HuH-7 (cell line): ENCODE results near the gene OR5H1.
"Not testable (repeated sequence)": the region's sequence is repeated elsewhere in the genome, so short reads cannot be mapped to it uniquely, and the experiment has no call there.

Source experiments
- DNase-seq: peaks from one replicate; pipeline ENCODE4 v3.0.0; 2011; ENCODE audit warnings: low spot score

The OR5H1 gene

GRCh38 chr3:98130421-98130820, at the start of gene OR5H1:
TSS of gene OR5H1 (plus strand) at chr3:98130721. CDS start at chr3:98132698, 1,977 bp downstream.
- no peak for DNase-seq

GRCh38 chr3:98086873-98087272, 43.6 kb upstream of the OR5H1 start, which contains the start of gene OR5AC2:
TSS of gene OR5AC2 (plus strand) at chr3:98087173. CDS start at chr3:98087173, 0 bp downstream.
- no peak for DNase-seq

- peak; percentile 9 for DNase-seq
These were observed 34.6 kb upstream of the OR5H1 start for GRCh38 chr3:98095882-98096281.

GRCh38 chr3:98099848-98100247, 30.7 kb upstream of the OR5H1 start:
- no peak for DNase-seq

- no peak for DNase-seq
These were observed 22.4 kb upstream of the OR5H1 start for GRCh38 chr3:98108162-98108561.

GRCh38 chr3:98109807-98110549, 20.5 kb upstream of the OR5H1 start:
- no peak for DNase-seq

GRCh38 chr3:98110550-98110908, 20.0 kb upstream of the OR5H1 start:
- DNase-seq: no peak

GRCh38 chr3:98114264-98114663, 16.3 kb upstream of the OR5H1 start:
- DNase-seq: no peak

GRCh38 chr3:98115717-98116116, 14.8 kb upstream of the OR5H1 start:
- no peak for DNase-seq

- no peak for DNase-seq
These were observed 6.1 kb downstream of the OR5H1 start for GRCh38 chr3:98136631-98137030.

- not testable (repeated sequence) for DNase-seq
These were observed 7.5 kb downstream of the OR5H1 start for GRCh38 chr3:98137826-98138557.

- DNase-seq: no peak
These were observed 10.0 kb downstream of the OR5H1 start for GRCh38 chr3:98140531-98140930.

- DNase-seq: no peak
These were observed 16.7 kb downstream of the OR5H1 start, which contains the start of gene OR5H14 for GRCh38 chr3:98147179-98147578. TSS of gene OR5H14 (plus strand) at chr3:98147479. CDS start at chr3:98149386, 1,907 bp downstream.

- no peak for DNase-seq
These were observed 18.2 kb downstream of the OR5H1 start for GRCh38 chr3:98148751-98149150.

GRCh38 chr3:98149456-98149855, 18.9 kb downstream of the OR5H1 start:
- DNase-seq: not testable (repeated sequence)

GRCh38 chr3:98151241-98151640, 20.7 kb downstream of the OR5H1 start:
- no peak for DNase-seq

GRCh38 chr3:98166396-98166795, 35.9 kb downstream of the OR5H1 start, which contains the start of gene OR5H15:
TSS of gene OR5H15 (plus strand) at chr3:98166696. CDS start at chr3:98168700, 2,004 bp downstream.
- DNase-seq: no peak

- DNase-seq: no peak
These were observed 40.5 kb downstream of the OR5H1 start for GRCh38 chr3:98171071-98171470.

- no peak for DNase-seq
These were observed 42.1 kb downstream of the OR5H1 start for GRCh38 chr3:98172621-98173020.

GRCh38 chr3:98180319-98180890, 49.9 kb downstream of the OR5H1 start:
- DNase-seq: no peak

GRCh38 chr3:98182196-98182595, 51.7 kb downstream of the OR5H1 start:
- no peak for DNase-seq

- DNase-seq: peak; percentile 3
These were observed 54.7 kb downstream of the OR5H1 start for GRCh38 chr3:98185180-98185579.
